Breast epithelium (tissue), 3 donors: ENCODE data around the gene MSI1.

Experiments used
- CTCF ChIP-seq, 3 donors: fragments of 450-650 bp; IDR thresholded peaks; one replicate each; pipeline ENCODE4 v1.5.1; 2016 to 2017; ENCODE audit warnings: antibody characterized with exemption in 3 of 3, mild to moderate bottlenecking in 3 of 3, moderate library complexity in 3 of 3
- POLR2AphosphoS5 ChIP-seq, 3 donors: sonication (generic); formaldehyde crosslinking; IDR thresholded peaks; one replicate each; pipeline ENCODE4 v1.6.1; 2017; ENCODE audit warnings: antibody characterized with exemption in 3 of 3

- TF ChIP-seq CTCF (IDR thresholded peaks at IDR 0.05) (no peak), POLR2AphosphoS5 (IDR thresholded peaks at IDR 0.05) (no peak)
Observed at GRCh38 chr12:120357104-120357503, 11.9 kb downstream of the MSI1 start.
